Astrocyte (in vitro differentiated cells and primary cell): ENCODE measurements around the gene MED27.

Source experiments
- EZH2 ChIP-seq: IDR thresholded peaks from 2 replicates; pipeline ENCODE4 v1.6.1; 2012; ENCODE audit warnings: mild to moderate bottlenecking, low read length, inconsistent platforms; ENCODE audit not compliant: insufficient read depth
- TF ChIP-seq, protein P1 (sequence below): IDR thresholded peaks from 2 replicates; pipeline ENCODE4 v1.5.1; 2011; ENCODE audit warnings: low read depth, mild to moderate bottlenecking, inconsistent platforms, low read length, moderate library complexity; ENCODE audit not compliant: insufficient read depth

DNA sequence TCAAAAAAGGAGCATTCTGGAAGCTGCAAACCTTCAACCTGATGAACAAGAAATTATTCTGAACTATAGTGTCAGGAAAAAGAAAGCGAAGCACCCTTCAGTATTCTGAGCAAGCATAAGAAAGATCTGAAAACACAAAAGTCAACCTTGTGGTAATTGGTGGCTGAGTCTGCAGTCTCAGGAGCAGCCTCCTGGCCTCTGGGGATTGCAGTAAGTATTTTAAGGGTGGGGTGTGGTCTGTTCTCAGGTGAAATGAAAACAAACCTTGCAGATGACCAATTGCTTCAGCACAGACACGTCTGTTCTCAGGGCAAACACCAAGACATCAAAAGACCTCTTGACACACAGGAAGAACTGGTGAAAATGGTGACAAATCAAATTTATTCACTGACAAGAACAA lies 192.0 kb downstream of the MED27 start:
- TF ChIP-seq, protein P1, sequence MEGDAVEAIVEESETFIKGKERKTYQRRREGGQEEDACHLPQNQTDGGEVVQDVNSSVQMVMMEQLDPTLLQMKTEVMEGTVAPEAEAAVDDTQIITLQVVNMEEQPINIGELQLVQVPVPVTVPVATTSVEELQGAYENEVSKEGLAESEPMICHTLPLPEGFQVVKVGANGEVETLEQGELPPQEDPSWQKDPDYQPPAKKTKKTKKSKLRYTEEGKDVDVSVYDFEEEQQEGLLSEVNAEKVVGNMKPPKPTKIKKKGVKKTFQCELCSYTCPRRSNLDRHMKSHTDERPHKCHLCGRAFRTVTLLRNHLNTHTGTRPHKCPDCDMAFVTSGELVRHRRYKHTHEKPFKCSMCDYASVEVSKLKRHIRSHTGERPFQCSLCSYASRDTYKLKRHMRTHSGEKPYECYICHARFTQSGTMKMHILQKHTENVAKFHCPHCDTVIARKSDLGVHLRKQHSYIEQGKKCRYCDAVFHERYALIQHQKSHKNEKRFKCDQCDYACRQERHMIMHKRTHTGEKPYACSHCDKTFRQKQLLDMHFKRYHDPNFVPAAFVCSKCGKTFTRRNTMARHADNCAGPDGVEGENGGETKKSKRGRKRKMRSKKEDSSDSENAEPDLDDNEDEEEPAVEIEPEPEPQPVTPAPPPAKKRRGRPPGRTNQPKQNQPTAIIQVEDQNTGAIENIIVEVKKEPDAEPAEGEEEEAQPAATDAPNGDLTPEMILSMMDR, result no peak
- TF ChIP-seq EZH2, result no peak
